ENCODE results near the gene S100A11. TPM values are rescaled to one million over a fixed set of nuclear protein-coding genes. Genes with fewer than 3 reads are reported as not detected.

Gene S100A11
- polyA plus RNA-seq, 1 experiment, result 1,269 TPM

GRCh38 chr1:151993734-151994496, 42.9 kb downstream of the S100A11 start, which contains the start of gene S100A10:
TSS of gene S100A10 (minus strand) at chr1:151993859. CDS start at chr1:151986230, 7,629 bp downstream.
- H3K27me3 ChIP-seq (ENCODE audit: control insufficient read depth, insufficient read depth, low read length), result no peaks in the 10 kb centered on the region
- H3K36me3 ChIP-seq (ENCODE audit: control insufficient read depth, insufficient read depth, low read length), result no peaks in the 10 kb centered on the region
- ChIA-PET CTCF (interaction anchor here (1.1 to 14.5 kb wide), 4 partner anchors 10 to 59 kb away, joined by 5 to 315 read pairs (median 152); no protein-coding TSS in a partner anchor), POLR2A (interaction anchor here (0.6 kb wide), 1 partner anchor 28 kb away, joined by 5 read pairs; no protein-coding TSS in a partner anchor)
- TF ChIP-seq CTCF (IDR thresholded peaks at IDR 0.05; ENCODE audit: insufficient read depth, low read depth, low read length), result no peak
- peak within 1 kb of the TSS; percentile 89 for H3K4me3 ChIP-seq (ENCODE audit: low read depth, low read length)
- DNase-seq (ENCODE audit: low read depth), result no peak

GRCh38 chr1:151993084-151993733, 43.6 kb downstream of the S100A11 start:
- CTCF ChIA-PET, result interaction anchor here (13.9 to 14.5 kb wide), 2 partner anchors 26 to 59 kb away, joined by 299 to 315 read pairs; no protein-coding TSS in a partner anchor
- Histone ChIP-seq H3K27me3 (ENCODE audit: control insufficient read depth, insufficient read depth, low read length) (no peaks in the 10 kb centered on the region), H3K4me3 (ENCODE audit: low read depth, low read length) (peak overlapping the region; percentile 89), H3K36me3 (ENCODE audit: control insufficient read depth, insufficient read depth, low read length) (no peaks in the 10 kb centered on the region)
- no peak for TF ChIP-seq CTCF (IDR thresholded peaks at IDR 0.05; ENCODE audit: insufficient read depth, low read depth, low read length)
- no peak for DNase-seq (ENCODE audit: low read depth)
- POLR2A ChIA-PET, result interaction anchor here (0.6 kb wide), 1 partner anchor 28 kb away, joined by 5 read pairs; no protein-coding TSS in a partner anchor

GRCh38 chr1:151992303-151993083, 44.3 kb downstream of the S100A11 start:
- CTCF ChIA-PET, result interaction anchor here (0.8 to 14.5 kb wide), 3 partner anchors 9 to 58 kb away, joined by 3 to 315 read pairs (median 299); no protein-coding TSS in a partner anchor
- POLR2A ChIA-PET, result no interaction called here
- peak overlapping the region; percentile 89 for H3K4me3 ChIP-seq (ENCODE audit: low read depth, low read length)
- DNase-seq (ENCODE audit: low read depth), result peak; percentile 82
- no peak for TF ChIP-seq CTCF (IDR thresholded peaks at IDR 0.05; ENCODE audit: insufficient read depth, low read depth, low read length)
- no peaks in the 10 kb centered on the region for H3K36me3 ChIP-seq (ENCODE audit: control insufficient read depth, insufficient read depth, low read length)
- no peaks in the 10 kb centered on the region for H3K27me3 ChIP-seq (ENCODE audit: control insufficient read depth, insufficient read depth, low read length)

GRCh38 chr1:151991663-151992302, 45.0 kb downstream of the S100A11 start:
- CTCF ChIA-PET, result interaction anchor here (0.8 to 14.5 kb wide), 3 partner anchors 10 to 57 kb away, joined by 3 to 315 read pairs (median 299); no protein-coding TSS in a partner anchor
- Histone ChIP-seq H3K4me3 (ENCODE audit: low read depth, low read length) (peak overlapping the region; percentile 89), H3K27me3 (ENCODE audit: control insufficient read depth, insufficient read depth, low read length) (no peaks in the 10 kb centered on the region), H3K36me3 (ENCODE audit: control insufficient read depth, insufficient read depth, low read length) (no peaks in the 10 kb centered on the region)
- DNase-seq (ENCODE audit: low read depth), result no peak
- TF ChIP-seq CTCF (IDR thresholded peaks at IDR 0.05; ENCODE audit: insufficient read depth, low read depth, low read length), result no peak
- POLR2A ChIA-PET, result no interaction called here

Data from BJ (cell line).